Endometrial microvascular endothelial cells (primary cell): ENCODE measurements around the gene FAM241A. TPM values are rescaled to one million over a fixed set of nuclear protein-coding genes. Genes with fewer than 3 reads are reported as not detected.

Source experiments
- in situ Hi-C: cut with HindIII; loops from 2 replicates; pipeline ENCODE4 v1.10.0; 2017; ENCODE audit warnings: low sequenced_read_pairs, low pct_unique_long_range_greater_than_20kb; ENCODE audit errors: inconsistent ontology term
- total RNA-seq: library from RNA; depleted of rRNA; stranded (reverse); fragments of >200 nt; gene quantifications from one replicate; pipeline ENCODE4 v1.2.3, GENCODE V29; 2015; ENCODE audit errors: inconsistent ontology term

Gene FAM241A
- total RNA-seq, 1 donor from 2014 or later = 29.3 TPM

DNA sequence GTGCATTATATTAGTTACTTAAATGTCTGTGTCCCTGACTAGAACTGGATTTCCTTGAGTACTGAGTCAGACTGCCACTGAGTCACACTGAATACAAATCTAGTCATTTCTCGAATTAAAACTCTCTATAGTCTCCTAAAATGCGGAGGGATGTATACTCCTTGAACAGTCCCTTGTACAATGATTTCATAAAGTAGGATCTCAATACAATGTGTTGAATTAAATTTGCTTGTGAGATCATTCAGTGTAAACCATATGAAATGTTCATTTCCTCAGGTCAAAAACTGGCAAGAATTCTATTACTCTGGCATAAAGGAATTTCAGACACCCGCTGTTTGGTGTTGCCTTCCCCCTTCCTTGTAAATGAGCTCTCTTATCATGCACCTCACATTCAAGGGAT lies 17.5 kb upstream of the FAM241A start:
- in situ Hi-C loops = loop anchor here (25.0 kb wide), 1 partner anchor 384 kb away; the partner anchor contains the start of gene NEUROG2

DNA sequence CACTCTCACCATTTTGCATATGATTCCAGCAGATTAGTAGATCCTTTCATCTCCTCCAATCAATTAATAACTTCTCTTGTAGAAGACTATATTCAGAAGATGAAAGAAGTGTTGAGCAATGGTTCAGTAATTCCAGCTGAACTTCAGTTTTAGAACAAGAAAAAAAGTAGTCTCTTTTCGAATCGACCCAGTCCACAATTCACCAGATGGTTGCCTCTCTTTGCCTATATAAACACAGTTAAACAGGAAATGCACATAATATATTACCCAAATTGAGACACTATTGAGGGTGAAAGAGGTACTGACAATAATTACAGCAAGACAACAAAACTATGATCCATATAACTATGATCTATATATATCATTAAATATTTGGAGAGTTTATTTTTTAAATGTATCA lies 16.8 kb upstream of the FAM241A start:
- in situ Hi-C loops = loop anchor here (25.0 kb wide), 1 partner anchor 384 kb away; the partner anchor contains the start of gene NEUROG2

DNA sequence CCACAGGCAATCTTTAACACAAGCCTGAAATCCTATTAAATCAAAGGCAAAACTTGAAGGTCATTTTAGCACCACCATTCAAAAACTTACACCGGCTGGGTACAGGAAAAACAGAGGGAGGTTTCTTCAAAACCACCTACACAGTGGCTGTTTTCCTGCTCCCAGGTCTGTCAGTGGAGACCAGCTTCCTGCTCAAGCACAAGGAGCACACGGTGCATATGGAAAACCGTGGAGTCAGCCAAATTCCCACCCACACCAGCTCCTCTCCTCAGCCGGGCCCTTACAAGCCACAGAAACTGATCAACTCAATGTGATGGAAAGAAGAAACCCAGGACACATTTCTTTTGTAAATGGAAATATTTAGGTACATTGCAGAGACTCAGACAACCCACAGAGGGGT lies 14.3 kb upstream of the FAM241A start:
- in situ Hi-C loops = loop anchor here (25.0 kb wide), 1 partner anchor 381 kb away; the partner anchor contains the start of gene NEUROG2

DNA sequence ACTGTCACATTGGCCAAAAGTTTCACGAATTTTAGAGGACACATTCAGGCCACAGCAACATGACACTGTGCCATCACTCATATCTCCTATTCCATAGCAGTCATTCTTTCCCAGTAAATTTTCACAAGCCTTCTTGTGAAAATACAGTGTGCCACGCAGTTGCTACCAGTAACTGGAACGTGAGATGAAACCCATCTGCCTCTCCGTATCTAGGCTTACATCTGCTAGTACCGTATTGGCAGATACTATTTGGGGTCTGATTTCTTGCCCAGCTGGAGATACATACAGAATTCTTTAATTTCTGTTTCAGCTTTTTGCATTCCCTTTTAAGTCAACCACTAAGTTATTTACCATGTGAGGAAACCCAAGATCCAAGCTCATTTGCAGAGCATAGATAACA lies 8.7 kb upstream of the FAM241A start:
- in situ Hi-C loops = loop anchor here (25.0 kb wide), 1 partner anchor 376 kb away; the partner anchor contains the start of gene NEUROG2

DNA sequence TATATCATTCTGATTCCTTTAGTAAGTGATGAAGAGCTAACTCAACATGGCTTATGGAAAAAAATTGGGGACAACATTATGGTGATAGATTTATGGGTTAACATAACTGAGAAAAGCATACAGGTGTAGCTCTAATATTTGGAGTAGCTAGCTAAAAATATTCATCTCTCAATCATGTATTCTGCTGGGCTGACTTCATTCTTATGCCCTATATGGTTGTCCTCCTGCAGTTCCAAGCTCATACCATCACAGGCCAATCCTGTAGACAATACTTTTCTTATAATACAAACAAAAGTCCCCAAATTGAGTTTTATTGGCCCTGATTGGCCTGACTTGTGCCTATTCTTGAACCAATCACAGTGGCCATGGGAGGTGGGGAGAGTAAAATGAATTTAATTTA lies 6.7 kb upstream of the FAM241A start:
- in situ Hi-C loops = loop anchor here (25.0 kb wide), 1 partner anchor 374 kb away; the partner anchor contains the start of gene NEUROG2

DNA sequence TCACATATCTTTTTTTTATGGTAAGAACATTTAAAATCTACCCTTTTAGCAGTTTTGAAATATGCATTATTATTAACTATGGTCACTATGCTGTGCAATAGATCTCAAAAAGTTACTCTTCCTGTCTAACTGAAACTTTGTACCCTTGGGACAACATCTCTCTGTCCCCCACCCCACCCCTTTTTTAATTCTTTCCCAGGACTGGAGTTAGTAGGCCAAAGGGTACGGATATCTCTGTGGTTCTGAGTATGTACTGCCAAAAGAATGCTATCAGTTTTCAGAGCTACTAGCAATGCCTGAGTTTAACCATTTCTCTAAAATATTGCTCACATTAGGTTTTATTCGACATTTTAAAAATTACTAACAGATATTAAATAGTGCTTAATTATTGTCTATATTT lies 4.7 kb upstream of the FAM241A start:
- in situ Hi-C loops = loop anchor here (25.0 kb wide), 1 partner anchor 372 kb away; the partner anchor contains the start of gene NEUROG2

DNA sequence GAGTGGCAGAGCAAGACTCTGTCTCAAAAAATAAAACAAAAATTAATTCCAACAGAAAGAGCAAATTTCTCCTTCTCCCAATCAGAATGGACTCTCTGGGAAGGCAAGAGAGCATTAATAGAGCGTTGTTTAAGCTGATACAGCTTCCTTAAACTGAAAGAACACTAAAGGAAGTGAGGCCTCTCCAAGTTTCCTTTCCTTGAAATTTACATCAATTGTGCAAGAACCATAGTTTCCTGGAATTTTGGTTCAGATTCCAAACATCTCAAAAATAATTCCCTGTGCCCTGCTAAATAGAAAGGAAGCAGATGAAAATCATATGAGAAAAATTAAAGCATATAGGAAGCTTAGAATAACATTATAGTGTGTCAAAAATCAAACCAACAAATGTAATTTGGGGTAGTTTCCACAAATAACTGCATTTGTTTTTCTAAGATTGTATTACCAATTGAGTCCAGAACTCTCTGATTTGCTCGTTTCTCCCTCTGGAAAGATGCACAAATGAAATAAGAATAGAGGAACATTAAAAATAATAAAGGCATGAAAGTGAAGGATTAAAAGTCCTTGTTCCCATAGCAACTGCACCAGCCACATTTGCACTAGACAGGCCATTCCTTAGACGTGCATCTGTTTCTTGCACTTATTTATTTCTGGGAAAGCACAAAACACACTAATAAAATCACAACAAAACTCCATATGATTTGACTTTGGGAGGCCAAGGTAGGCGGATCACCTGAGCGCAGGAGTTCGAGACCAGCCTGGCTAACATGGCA lies 3.7 kb upstream of the FAM241A start:
- in situ Hi-C loops = loop anchor here (25.0 kb wide), 1 partner anchor 371 kb away; the partner anchor contains the start of gene NEUROG2

DNA sequence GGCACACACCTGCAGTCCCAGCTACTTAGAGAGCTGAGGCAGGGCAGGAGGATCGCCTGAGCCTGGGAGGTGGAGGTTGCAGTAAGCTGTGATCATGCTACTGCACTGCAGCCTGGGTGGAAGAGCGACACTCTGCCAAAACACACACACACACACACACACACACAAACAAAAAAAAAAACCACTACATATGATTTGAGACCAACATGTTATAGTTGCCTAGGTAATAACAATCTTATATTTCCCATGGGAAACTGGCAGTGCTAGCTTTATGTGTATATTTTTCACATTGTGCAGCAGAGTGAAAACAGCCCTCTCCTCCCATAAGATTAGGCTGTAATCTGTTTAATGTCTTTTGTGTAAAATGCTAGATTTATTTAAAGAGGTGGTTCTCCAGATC lies 3.1 kb upstream of the FAM241A start:
- in situ Hi-C loops = loop anchor here (25.0 kb wide), 1 partner anchor 370 kb away; the partner anchor contains the start of gene NEUROG2

DNA sequence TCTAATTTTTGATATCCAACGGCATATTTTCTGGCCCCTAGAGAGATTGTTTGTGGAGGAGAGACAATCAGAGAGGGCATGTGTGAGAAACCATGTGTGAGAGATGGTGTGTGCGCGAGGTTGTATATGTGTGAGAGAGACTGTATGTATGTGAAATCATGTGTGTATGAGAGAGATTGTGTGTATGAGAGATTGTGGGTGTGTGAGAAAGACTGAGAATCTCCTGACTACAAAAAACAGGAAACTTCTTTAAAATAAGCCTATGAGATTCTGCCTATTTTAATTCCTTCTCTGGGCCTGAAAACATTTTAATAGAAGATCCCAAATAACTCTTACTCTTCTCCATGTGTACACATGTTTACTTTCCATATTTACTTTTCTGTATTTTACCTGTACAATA lies 1.5 kb upstream of the FAM241A start:
- in situ Hi-C loops = loop anchor here (25.0 kb wide), 1 partner anchor 369 kb away; the partner anchor contains the start of gene NEUROG2

DNA sequence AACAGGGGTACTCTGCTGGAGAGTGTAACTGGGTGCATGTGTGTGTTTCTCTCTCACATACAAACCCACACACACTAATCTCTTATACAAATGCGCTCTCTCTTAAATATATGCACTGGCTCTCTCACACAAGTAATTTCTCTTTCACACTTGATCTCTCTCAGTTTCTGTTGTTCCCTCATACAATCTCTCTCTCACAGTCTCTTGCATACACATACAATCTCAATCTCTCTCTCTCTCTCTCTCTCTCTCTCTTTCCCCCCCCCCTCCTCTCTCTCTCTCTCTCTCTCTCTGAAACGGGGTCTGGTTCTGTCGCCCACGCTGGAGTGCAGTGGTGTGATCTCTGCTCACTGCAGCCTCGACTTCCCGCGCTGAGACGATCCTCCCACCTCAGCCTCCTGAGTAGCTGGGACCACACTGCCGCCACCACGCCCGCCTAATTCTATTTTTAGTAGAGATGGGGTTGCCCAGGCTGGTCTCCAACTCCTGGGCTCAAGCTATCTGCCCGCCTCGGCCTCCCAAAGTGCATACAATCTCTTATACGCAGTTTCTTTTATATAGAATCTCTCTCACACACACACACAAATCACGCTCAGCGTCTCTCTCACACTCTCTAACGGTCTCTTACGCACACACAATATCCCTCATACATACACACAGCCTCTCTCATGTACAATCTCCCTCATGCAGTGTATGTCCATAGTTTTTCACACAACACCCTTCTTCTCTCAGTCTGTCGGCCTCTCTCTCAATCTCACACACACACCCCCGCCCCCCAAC lies 518 bp upstream of the FAM241A start:
- in situ Hi-C loops = loop anchor here (25.0 kb wide), 1 partner anchor 368 kb away; the partner anchor contains the start of gene NEUROG2

DNA sequence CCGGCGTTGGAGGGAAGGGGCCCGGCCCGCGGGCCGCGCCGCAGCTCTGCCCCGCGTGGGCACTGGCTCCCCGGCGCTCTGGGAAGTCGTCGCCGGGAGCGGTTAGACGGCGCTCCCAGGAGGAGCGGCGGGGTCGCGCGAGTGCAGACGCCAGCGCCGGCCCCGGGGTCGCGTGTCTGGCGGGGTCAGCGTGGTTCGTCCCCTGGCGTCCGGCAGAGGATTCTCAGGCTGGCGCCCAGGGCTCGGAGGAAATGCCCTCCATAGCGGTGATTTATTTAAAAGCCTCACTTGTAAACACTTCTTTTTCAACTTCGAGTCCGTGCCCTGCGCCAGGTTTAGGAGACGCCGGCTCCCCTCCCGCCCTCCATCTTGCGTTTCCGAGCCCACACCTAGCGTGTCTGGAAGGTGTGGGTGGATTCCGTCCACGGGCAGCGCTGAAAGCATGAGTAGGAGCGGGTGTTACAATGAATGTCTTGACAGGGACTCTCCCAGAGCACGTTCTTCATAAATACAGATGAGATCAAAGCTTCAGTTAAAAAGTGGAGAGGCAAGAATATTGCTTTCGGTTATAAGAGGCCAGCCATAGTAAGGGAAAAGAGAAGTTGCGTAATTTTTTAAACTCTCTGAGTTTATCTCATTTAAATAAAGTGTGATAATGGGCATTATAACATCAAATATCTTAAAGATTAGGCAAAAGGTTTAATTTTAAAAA lies 692 bp downstream of the FAM241A start:
- in situ Hi-C loops = loop anchor here (25.0 kb wide), 1 partner anchor 366 kb away; the partner anchor contains the start of gene NEUROG2

DNA sequence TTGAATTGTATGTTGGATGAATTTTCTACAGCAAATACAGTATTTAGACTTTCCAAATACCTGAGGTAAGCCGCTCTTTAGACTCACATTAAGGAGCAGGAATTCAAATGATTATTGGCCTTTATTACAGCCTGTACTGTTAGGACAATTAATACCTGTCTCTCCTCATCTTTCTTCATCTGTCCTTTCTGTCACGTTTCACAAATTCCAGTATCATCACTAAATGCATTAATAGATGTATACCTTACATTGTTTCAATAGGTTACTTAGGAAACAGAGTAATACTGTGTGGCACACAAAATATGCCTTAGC lies 1.2 kb downstream of the FAM241A start:
- in situ Hi-C loops = loop anchor here (25.0 kb wide), 1 partner anchor 366 kb away; the partner anchor contains the start of gene NEUROG2

DNA sequence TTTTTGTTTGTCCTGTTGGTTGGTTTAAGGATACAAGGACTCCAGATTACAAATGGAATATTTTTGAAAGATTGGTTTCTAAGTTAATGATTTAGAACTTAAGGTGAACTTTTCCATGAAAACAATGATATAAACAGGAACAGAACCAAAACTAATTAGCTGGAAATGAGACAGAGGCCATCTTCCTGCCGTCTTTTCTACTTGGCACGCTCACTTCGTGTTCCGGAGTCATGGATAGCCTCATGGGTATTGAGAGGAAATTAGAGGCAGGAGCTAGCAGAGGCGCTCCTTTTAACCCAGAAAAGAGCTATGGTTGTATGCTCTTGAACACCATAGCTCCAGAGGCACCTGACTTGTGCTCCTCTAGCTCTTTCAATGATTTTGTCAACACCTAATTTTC lies 2.4 kb downstream of the FAM241A start:
- in situ Hi-C loops = loop anchor here (25.0 kb wide), 1 partner anchor 365 kb away; the partner anchor contains the start of gene NEUROG2

DNA sequence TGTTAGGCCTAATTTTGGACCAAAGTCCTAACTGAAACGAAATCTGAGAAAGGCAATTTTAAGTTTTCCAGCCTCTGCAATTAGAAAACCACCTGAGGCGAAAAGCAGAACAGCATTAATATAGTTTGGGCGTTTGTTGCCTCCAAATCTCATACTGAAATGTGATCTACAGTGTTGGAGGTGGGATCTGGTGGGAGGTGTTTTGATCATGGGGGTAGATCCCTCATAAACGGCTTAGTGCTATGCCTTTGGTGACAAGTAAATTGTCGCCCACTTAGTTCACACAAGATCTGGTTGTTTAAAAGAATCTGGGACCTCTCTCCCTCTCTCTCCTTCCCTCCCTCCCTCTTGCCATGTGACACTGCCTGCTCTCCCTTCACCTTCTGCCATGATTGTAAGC lies 5.7 kb downstream of the FAM241A start:
- in situ Hi-C loops = no loop called here

DNA sequence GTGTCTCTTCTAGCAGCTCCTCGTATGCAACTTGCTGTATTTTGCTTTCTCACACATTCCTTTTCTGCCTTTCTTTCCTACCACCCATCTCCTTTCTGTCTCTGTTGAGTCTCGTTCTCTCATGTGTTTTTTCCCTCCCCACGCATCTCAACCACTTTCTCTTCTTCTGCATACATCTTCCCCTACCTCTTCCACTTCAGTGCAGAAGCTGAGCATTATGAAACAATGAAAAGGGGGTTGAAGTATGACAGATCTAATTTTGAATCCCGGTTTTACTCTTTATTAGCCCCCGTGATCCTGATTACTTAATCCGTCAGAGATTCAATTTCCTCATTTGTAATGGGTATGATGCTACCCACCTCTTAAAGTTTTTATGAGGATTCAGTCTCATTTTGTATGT lies 7.3 kb downstream of the FAM241A start:
- in situ Hi-C loops = no loop called here

DNA sequence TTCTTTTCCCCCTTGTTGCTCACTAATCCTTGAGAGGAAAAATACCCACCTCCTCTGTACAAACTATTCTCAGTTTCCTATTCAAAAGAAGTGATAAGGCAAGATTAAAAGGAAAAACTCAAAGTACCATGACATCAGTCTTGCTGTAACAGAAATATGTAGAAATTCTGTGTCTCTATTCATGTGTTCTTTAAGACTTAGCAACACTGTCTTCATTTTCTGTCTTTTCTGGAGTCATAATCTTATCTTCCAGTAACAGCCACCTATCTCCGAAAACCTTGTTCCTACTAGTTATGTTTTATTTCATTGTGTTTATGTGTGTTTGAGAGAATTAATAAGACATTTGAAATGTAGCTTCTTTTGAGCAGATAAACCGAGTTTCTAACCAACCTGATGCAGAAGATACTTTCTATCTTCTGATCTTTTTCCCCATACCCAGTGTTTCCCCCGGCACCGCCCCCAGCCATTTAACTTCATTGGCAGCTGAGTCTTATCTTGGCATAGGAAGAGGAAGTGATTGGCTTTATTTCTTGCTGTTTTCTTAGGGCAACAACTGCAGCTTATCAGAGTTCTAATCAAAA lies 8.0 kb downstream of the FAM241A start:
- in situ Hi-C loops = no loop called here

DNA sequence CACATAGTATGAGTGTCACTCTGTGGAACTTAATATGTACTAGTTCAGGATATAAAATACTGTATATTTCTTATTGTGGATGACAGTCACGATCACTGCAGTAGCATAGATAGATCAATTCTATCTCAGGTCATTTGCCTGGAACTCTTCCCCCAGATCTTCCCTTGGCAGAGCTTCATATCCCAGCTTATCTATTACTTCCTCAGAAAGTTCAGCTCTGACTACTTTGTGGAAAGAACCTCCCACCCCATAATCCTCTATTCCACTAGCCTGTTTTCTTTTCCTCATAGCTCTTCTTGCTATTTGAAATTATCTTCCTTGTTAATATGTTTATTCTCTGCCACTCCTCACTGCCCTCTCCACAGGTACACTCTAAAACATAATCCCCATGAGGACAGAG lies 10.9 kb downstream of the FAM241A start:
- in situ Hi-C loops = no loop called here

DNA sequence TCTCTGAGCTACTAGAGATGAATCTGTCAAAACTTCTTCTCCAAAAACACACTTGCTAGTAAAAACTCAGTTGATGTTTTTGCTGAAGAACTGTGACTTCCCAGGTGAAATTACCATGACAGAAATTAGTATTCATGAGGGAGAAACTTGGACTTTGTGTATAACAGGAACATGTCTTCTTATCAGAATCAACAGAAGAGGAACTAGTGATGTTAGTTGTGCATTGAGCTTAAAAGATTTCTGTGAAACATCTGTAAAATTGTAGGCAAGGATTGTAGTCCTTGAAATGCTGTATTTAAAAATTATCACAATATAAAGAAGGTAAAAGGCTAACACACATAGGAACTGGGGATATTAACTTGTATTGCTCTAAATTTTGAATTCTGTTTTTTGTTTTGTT lies 11.3 kb downstream of the FAM241A start:
- in situ Hi-C loops = no loop called here
